ENCODE results near the gene CYLD. TPM values are rescaled to one million over a fixed set of nuclear protein-coding genes. Genes with fewer than 3 reads are reported as not detected.

CYLD gene
- polyA plus RNA-seq, 1 experiment = 12.3 TPM

GRCh38 chr16:50814052-50814451 lies 72.2 kb downstream of the CYLD start:
- TF ChIP-seq, protein P1, sequence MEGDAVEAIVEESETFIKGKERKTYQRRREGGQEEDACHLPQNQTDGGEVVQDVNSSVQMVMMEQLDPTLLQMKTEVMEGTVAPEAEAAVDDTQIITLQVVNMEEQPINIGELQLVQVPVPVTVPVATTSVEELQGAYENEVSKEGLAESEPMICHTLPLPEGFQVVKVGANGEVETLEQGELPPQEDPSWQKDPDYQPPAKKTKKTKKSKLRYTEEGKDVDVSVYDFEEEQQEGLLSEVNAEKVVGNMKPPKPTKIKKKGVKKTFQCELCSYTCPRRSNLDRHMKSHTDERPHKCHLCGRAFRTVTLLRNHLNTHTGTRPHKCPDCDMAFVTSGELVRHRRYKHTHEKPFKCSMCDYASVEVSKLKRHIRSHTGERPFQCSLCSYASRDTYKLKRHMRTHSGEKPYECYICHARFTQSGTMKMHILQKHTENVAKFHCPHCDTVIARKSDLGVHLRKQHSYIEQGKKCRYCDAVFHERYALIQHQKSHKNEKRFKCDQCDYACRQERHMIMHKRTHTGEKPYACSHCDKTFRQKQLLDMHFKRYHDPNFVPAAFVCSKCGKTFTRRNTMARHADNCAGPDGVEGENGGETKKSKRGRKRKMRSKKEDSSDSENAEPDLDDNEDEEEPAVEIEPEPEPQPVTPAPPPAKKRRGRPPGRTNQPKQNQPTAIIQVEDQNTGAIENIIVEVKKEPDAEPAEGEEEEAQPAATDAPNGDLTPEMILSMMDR (IDR thresholded peaks at IDR 0.05; ENCODE audit: insufficient read depth, low read depth, low read length) = no peak
- Histone ChIP-seq H3K36me3 (ENCODE audit: control insufficient read depth, insufficient read depth, low read length) (no peaks in the 10 kb centered on the region), H3K4me3 (ENCODE audit: low read depth, low read length) (no peak overlapping the region), H3K27me3 (ENCODE audit: control insufficient read depth, insufficient read depth, low read length) (0 out of 2 replicates have a peak, but pooled peaks cover 2% of the 10 kb centered on the region)
- ChIA-PET POLR2A (no interaction called here), CTCF (interaction anchor here (0.7 to 3.0 kb wide), 4 partner anchors 7 to 1168 kb away, joined by 3 to 18 read pairs (median 3); no protein-coding TSS in a partner anchor)
- no peak for DNase-seq (ENCODE audit: low read depth)

DNA sequence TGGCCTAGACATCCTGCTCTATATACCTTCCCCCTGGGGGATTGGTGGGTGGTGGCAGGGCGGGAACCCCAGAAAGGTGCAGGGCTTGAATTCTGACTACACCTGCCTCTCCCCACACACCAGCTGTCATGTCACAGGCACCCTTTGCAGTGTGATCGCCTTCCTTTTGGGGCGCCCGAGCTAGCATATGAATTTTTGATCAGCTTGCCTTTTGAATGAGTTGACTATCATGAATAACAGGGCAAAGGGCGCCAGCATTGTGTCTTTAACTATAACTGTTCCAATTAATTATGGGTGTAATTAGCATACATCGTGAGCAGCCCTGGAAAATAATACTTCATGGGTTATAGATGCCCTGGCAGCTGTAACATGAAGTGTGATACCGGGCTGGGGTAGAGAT lies 72.7 kb downstream of the CYLD start:
- TF ChIP-seq, protein P1 (IDR thresholded peaks at IDR 0.05; ENCODE audit: insufficient read depth, low read depth, low read length) = no peak
- POLR2A ChIA-PET = no interaction called here
- Histone ChIP-seq H3K4me3 (ENCODE audit: low read depth, low read length) (no peak overlapping the region), H3K27me3 (ENCODE audit: control insufficient read depth, insufficient read depth, low read length) (0 out of 2 replicates have a peak, but pooled peaks cover 2% of the 10 kb centered on the region), H3K36me3 (ENCODE audit: control insufficient read depth, insufficient read depth, low read length) (no peaks in the 10 kb centered on the region)
- CTCF ChIA-PET = interaction anchor here (0.8 to 3.0 kb wide), 2 partner anchors 8 to 9 kb away, joined by 3 to 18 read pairs; no protein-coding TSS in a partner anchor
- DNase-seq (ENCODE audit: low read depth) = no peak

DNA sequence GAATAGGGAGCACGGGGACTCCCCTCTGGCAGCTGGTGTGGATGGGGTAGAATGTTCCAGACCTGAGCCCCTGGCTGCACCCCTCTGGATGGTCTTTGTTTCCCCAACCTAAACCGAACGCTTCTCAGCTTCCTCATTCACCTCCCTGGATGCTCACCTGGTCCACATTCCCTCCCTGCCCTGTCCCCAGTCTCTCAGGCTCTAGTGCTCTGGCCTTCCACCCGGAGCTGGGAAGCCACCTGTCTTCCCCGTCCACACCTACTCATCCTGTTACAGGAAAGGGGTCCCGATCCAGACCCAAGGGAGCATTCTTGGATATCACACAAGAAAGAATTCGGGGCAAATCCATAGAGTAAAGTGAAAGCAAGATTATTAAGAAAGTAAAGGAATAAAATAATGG lies 73.5 kb downstream of the CYLD start:
- POLR2A ChIA-PET = no interaction called here

DNA sequence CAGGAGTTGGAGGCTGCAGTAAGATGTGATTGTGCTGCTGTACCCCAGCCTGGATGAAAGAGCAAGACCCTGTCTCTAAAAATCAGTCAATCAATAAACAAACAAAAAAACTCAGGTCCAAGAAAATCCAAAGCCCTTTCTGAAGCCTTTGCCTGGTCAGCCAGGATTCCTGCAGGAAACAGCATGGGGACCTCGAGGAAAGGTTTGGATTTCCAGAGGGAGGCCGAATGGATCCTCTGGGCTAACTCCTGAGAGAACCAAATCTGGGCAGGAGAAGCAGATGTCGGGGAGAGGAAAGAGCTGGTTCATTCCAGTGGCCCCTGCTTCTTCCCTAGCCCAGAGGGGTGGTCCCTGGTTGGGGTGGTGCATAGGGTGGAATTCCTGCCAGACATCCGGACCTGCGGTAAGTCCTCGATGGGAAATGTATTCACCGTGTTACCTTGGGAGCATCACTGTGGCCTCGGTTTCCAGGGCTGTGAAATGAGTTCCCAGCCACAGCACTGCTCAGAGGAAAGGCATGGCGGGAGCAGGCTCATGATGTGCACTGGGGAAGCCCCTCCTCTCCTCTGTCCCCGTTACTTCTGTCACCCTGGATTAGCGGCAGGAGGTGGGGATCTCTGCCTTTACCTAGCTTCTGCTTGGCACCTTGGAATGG lies 75.1 kb downstream of the CYLD start:
- DNase-seq (ENCODE audit: low read depth) = no peak
- POLR2A ChIA-PET = no interaction called here
- 0 out of 2 replicates have a peak, but pooled peaks cover 2% of the 10 kb centered on the region for H3K27me3 ChIP-seq (ENCODE audit: control insufficient read depth, insufficient read depth, low read length)
- CTCF ChIA-PET = interaction anchor here (1.0 to 3.0 kb wide), 2 partner anchors 10 to 151 kb away, joined by 3 to 18 read pairs; no protein-coding TSS in a partner anchor
- no peaks in the 10 kb centered on the region for H3K36me3 ChIP-seq (ENCODE audit: control insufficient read depth, insufficient read depth, low read length)
- TF ChIP-seq, protein P1 (IDR thresholded peaks at IDR 0.05; ENCODE audit: insufficient read depth, low read depth, low read length) = no peak
- no peak overlapping the region for H3K4me3 ChIP-seq (ENCODE audit: low read depth, low read length)

More for the DNA sequence above, 73.5 kb downstream of the CYLD start:
- Histone ChIP-seq H3K36me3 (ENCODE audit: control insufficient read depth, insufficient read depth, low read length) (no peaks in the 10 kb centered on the region), H3K27me3 (ENCODE audit: control insufficient read depth, insufficient read depth, low read length) (0 out of 2 replicates have a peak, but pooled peaks cover 2% of the 10 kb centered on the region), H3K4me3 (ENCODE audit: low read depth, low read length) (no peak overlapping the region)
- no peak for DNase-seq (ENCODE audit: low read depth)
- TF ChIP-seq, protein P1 (IDR thresholded peaks at IDR 0.05; ENCODE audit: insufficient read depth, low read depth, low read length) = no peak
- CTCF ChIA-PET = interaction anchor here (3.0 kb wide), 1 partner anchor 9 kb away, joined by 18 read pairs; no protein-coding TSS in a partner anchor

GRCh38 chr16:50818380-50818779 lies 76.5 kb downstream of the CYLD start:
- 0 out of 2 replicates have a peak, but pooled peaks cover 2% of the 10 kb centered on the region for H3K27me3 ChIP-seq (ENCODE audit: control insufficient read depth, insufficient read depth, low read length)
- no peaks in the 10 kb centered on the region for H3K36me3 ChIP-seq (ENCODE audit: control insufficient read depth, insufficient read depth, low read length)
- DNase-seq (ENCODE audit: low read depth) = no peak
- TF ChIP-seq, protein P1 (IDR thresholded peaks at IDR 0.05; ENCODE audit: insufficient read depth, low read depth, low read length) = no peak
- CTCF ChIA-PET = no interaction called here
- POLR2A ChIA-PET = no interaction called here
- no peak overlapping the region for H3K4me3 ChIP-seq (ENCODE audit: low read depth, low read length)
